Measurements from ENCODE around the gene HOXA7.

HOXA7 gene

GRCh38 chr7:27109466-27110185, 46.8 kb downstream of the HOXA7 start:
- no peaks in the 10 kb centered on the region for H3K4me1 ChIP-seq (ENCODE audit: control insufficient read depth, insufficient read depth, low read length, poor library complexity, severe bottlenecking)
- DNase-seq: no peak
- no peak overlapping the region for H3K4me3 ChIP-seq (ENCODE audit: insufficient read depth, low read depth, low read length, poor library complexity, severe bottlenecking)
- H3K27ac ChIP-seq (ENCODE audit: insufficient read depth, low read length, poor library complexity, severe bottlenecking): no peak overlapping the region
- peaks cover 4% of the 10 kb centered on the region for H3K27me3 ChIP-seq (replicated peaks; ENCODE audit: control insufficient read depth, insufficient read depth, low read length, poor library complexity, severe bottlenecking)
- H3K36me3 ChIP-seq (ENCODE audit: control insufficient read depth, insufficient read depth, low read length): no peaks in the 10 kb centered on the region
- H3K9me3 ChIP-seq (ENCODE audit: control insufficient read depth, low read length): no peaks in the 10 kb centered on the region

- peaks cover 13% of the 10 kb centered on the region for H3K27me3 ChIP-seq (replicated peaks; ENCODE audit: control insufficient read depth, insufficient read depth, low read length, poor library complexity, severe bottlenecking)
- H3K4me3 ChIP-seq (ENCODE audit: insufficient read depth, low read depth, low read length, poor library complexity, severe bottlenecking): no peak overlapping the region
- no peaks in the 10 kb centered on the region for H3K4me1 ChIP-seq (ENCODE audit: control insufficient read depth, insufficient read depth, low read length, poor library complexity, severe bottlenecking)
- H3K9me3 ChIP-seq (ENCODE audit: control insufficient read depth, low read length): no peaks in the 10 kb centered on the region
- DNase-seq: no peak
- H3K36me3 ChIP-seq (ENCODE audit: control insufficient read depth, insufficient read depth, low read length): no peaks in the 10 kb centered on the region
- no peak overlapping the region for H3K27ac ChIP-seq (ENCODE audit: insufficient read depth, low read length, poor library complexity, severe bottlenecking)
Measured at GRCh38 chr7:27108390-27109127, 47.9 kb downstream of the HOXA7 start.

DNA sequence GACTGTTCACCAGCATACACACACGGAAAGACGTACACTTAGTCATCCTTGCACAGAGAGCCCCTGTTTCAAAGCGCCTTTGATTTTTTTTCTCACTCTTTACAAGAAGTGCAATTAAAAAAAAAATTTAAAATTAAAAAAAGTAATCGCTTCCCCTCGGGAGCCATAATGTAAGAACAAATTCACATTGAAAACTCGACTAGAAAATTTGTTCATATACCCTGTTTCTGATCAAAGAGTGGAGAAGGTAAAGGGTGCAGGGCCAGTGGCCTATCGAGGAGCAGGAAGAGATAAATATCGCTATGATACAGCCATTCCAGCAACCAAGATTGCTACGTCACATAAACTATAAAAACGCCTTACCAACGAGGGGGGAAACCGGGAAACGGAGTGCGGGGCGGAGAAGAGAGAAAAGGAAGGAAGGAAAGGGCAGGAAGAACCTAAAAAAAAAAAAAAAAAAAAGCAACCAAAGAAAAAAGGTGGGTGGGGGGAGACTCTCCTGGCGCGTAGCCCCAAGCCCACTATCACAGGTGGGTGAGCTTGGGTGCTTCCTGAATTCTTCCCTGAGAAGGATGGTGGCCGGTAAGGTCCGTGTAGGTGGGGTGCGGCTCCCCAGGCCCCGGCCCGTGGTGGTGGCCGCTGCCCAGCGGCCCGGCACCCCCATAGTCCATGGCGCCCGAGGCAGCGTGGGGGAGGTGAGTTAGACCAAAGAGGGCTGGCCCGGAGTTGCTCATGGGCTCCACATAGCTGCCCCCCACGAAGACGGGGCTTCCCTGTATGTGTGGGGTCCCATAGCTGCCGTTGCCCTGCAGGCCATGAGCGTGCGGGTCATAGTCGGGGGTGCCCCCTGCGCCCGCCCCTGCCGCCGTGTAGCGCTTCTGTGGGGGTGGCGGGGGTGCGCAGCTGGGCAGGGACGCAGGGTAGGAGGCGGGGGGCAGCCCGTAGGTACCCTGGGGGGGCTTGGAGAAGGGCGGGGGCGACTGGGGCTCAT, 48.8 kb downstream of the HOXA7 start:
- Histone ChIP-seq H3K4me3 (ENCODE audit: insufficient read depth, low read depth, low read length, poor library complexity, severe bottlenecking) (no peak overlapping the region), H3K9me3 (ENCODE audit: control insufficient read depth, low read length) (no peaks in the 10 kb centered on the region), H3K36me3 (ENCODE audit: control insufficient read depth, insufficient read depth, low read length) (no peaks in the 10 kb centered on the region), H3K4me1 (ENCODE audit: control insufficient read depth, insufficient read depth, low read length, poor library complexity, severe bottlenecking) (peaks cover 3% of the 10 kb centered on the region), H3K27me3 (replicated peaks; ENCODE audit: control insufficient read depth, insufficient read depth, low read length, poor library complexity, severe bottlenecking) (peaks cover 19% of the 10 kb centered on the region), H3K27ac (ENCODE audit: insufficient read depth, low read length, poor library complexity, severe bottlenecking) (no peak overlapping the region)
- DNase-seq: no peak

GRCh38 chr7:27106901-27107240, 49.6 kb downstream of the HOXA7 start:
- Histone ChIP-seq H3K36me3 (ENCODE audit: control insufficient read depth, insufficient read depth, low read length) (no peaks in the 10 kb centered on the region), H3K9me3 (ENCODE audit: control insufficient read depth, low read length) (no peaks in the 10 kb centered on the region), H3K4me3 (ENCODE audit: insufficient read depth, low read depth, low read length, poor library complexity, severe bottlenecking) (no peak overlapping the region), H3K27ac (ENCODE audit: insufficient read depth, low read length, poor library complexity, severe bottlenecking) (no peak overlapping the region), H3K4me1 (ENCODE audit: control insufficient read depth, insufficient read depth, low read length, poor library complexity, severe bottlenecking) (peaks cover 9% of the 10 kb centered on the region), H3K27me3 (replicated peaks; ENCODE audit: control insufficient read depth, insufficient read depth, low read length, poor library complexity, severe bottlenecking) (peaks cover 24% of the 10 kb centered on the region)
- DNase-seq: no peak

- DNase-seq: no peak
Measured at GRCh38 chr7:27106181-27106900, 50.1 kb downstream of the HOXA7 start.

DNA sequence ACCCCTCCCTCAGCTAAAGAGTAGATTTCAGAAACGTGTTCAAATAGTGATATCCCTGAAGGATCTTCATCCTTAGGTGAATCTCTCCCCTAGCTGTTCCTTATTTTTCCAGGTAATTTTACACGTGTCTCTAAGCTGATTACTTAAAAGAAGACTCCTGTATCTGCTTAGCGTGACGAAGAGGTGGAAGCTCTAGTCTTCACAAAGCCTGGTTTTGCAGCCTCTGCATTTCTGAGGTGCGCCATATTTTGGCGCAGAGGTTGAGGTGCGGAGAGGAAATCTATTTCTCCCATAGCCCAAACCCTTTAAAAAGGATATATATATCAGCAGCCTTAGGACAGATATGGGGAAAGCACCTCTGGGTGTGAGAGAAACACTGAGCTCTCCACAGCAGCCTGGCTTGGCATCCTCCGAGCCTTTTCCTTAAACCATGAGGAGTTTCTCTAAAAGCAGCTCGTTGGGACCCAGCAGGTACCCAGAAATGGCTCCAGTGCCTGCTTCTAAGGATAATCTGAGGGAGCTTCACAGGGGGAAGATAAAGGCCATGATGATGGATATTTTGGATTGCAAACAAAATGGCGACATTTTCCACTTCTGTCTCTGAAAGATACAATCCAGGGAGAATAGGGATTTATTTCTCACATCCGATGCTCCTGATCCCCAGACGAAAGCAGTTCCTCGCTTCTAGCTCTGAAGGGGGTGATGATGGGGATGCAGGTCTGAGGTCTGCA, 51.0 kb downstream of the HOXA7 start:
- H3K36me3 ChIP-seq (ENCODE audit: control insufficient read depth, insufficient read depth, low read length): no peaks in the 10 kb centered on the region
- H3K4me3 ChIP-seq (ENCODE audit: insufficient read depth, low read depth, low read length, poor library complexity, severe bottlenecking): no peak overlapping the region
- H3K4me1 ChIP-seq (ENCODE audit: control insufficient read depth, insufficient read depth, low read length, poor library complexity, severe bottlenecking): peaks cover 9% of the 10 kb centered on the region
- no peak overlapping the region for H3K27ac ChIP-seq (ENCODE audit: insufficient read depth, low read length, poor library complexity, severe bottlenecking)
- H3K27me3 ChIP-seq (replicated peaks; ENCODE audit: control insufficient read depth, insufficient read depth, low read length, poor library complexity, severe bottlenecking): peaks cover 28% of the 10 kb centered on the region
- no peaks in the 10 kb centered on the region for H3K9me3 ChIP-seq (ENCODE audit: control insufficient read depth, low read length)
- no peak for DNase-seq

More at GRCh38 chr7:27106181-27106900, 50.1 kb downstream of the HOXA7 start:
- H3K36me3 ChIP-seq (ENCODE audit: control insufficient read depth, insufficient read depth, low read length): no peaks in the 10 kb centered on the region
- H3K4me3 ChIP-seq (ENCODE audit: insufficient read depth, low read depth, low read length, poor library complexity, severe bottlenecking): no peak overlapping the region
- H3K27ac ChIP-seq (ENCODE audit: insufficient read depth, low read length, poor library complexity, severe bottlenecking): no peak overlapping the region
- H3K4me1 ChIP-seq (ENCODE audit: control insufficient read depth, insufficient read depth, low read length, poor library complexity, severe bottlenecking): peaks cover 9% of the 10 kb centered on the region
- peaks cover 28% of the 10 kb centered on the region for H3K27me3 ChIP-seq (replicated peaks; ENCODE audit: control insufficient read depth, insufficient read depth, low read length, poor library complexity, severe bottlenecking)
- H3K9me3 ChIP-seq (ENCODE audit: control insufficient read depth, low read length): no peaks in the 10 kb centered on the region

DNA sequence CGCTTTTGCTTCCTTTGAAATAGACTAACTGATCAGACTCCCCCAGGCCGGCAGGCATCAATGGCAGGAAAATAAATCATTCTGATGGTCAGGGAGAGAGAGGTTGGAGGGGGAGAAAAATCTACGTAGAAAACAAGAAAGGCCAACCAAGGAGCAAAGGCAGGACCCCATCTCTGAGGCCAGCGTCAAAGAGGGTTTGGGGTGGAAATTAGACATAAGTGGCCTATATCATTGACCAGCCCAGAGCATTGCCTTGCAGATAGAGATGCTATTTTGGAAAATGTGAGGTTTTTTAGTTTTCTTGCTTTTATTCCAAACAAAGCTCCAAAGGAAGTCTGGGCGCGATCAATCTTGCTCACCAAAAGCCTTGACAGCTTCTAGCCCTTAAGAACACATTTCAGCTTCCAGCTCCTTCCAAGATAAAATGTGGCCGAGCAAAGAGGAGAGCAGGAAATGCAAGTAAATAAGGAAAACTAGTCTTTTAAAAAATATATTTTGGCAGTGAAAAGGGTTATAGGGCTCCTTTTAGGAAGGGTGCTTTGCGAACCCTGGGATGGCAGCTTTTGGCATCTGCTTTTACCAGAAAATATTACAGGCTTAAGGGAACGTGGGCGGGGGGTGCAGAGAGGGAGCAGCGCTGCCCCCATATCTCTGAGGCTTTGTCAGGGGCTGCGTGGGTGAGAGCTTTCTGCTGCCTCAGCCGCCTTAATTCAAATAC, 52.0 kb downstream of the HOXA7 start:
- Histone ChIP-seq H3K4me3 (ENCODE audit: insufficient read depth, low read depth, low read length, poor library complexity, severe bottlenecking) (no peak overlapping the region), H3K27me3 (replicated peaks; ENCODE audit: control insufficient read depth, insufficient read depth, low read length, poor library complexity, severe bottlenecking) (peaks cover 28% of the 10 kb centered on the region), H3K4me1 (ENCODE audit: control insufficient read depth, insufficient read depth, low read length, poor library complexity, severe bottlenecking) (peaks cover 9% of the 10 kb centered on the region), H3K9me3 (ENCODE audit: control insufficient read depth, low read length) (no peaks in the 10 kb centered on the region), H3K27ac (ENCODE audit: insufficient read depth, low read length, poor library complexity, severe bottlenecking) (no peak overlapping the region), H3K36me3 (ENCODE audit: control insufficient read depth, insufficient read depth, low read length) (no peaks in the 10 kb centered on the region)
- no peak for DNase-seq

All from effector memory CD4-positive, alpha-beta T cell (primary cell).